Right lobe of liver (tissue), 4 donors: ENCODE results near the gene KCNMA1.

Source experiments
- CTCF ChIP-seq, 4 donors: fragments of 200-600 bp in 3 of 4; fragments of 450-650 bp in 1 of 4; IDR thresholded peaks; one replicate each; pipeline versions ENCODE4 v1.5.1 to v1.8.0; 2016 to 2022; ENCODE audit warnings: antibody characterized with exemption in 4 of 4, mild to moderate bottlenecking in 2 of 4
- POLR2A ChIP-seq: fragments of 450-650 bp; IDR thresholded peaks from one replicate; pipeline ENCODE4 v1.6.1; 2017; ENCODE audit warnings: antibody characterized with exemption, mild to moderate bottlenecking
- donor health status: DM: no; HTN: no; CAD: no.
- donor health status: DM: no; HTN: no; CAD: no.
- donor health status: DM: no; HTN: yes; CAD: no.

- TF ChIP-seq CTCF (IDR thresholded peaks at IDR 0.05) (no peak), POLR2A (no peak)
These were observed 528.1 kb downstream of the KCNMA1 start for GRCh38 chr10:77109351-77109994.
